ENCODE measurements around the gene HELZ.

GRCh38 chr17:67054608-67055007, 190.4 kb downstream of the HELZ start:
- TF ChIP-seq CTCF (IDR thresholded peaks at IDR 0.05; ENCODE audit: control extremely low read depth in 1 of 3, insufficient read depth in 1 of 3, low read depth in 1 of 3, low read length in 3 of 3) (no peak), SIRT6 (IDR thresholded peaks at IDR 0.05; ENCODE audit: low read length) (no peak), JUND (IDR thresholded peaks at IDR 0.05; ENCODE audit: low read length) (no peak), EZH2 (IDR thresholded peaks at IDR 0.05; ENCODE audit: low read depth, low read length, severe bottlenecking) (no peak), MAX (IDR thresholded peaks at IDR 0.05) (no peak), BRCA1 (IDR thresholded peaks at IDR 0.05; ENCODE audit: low read depth, low read length) (no peak), SIN3A (conservative IDR thresholded peaks at IDR 0.05 in 1 of 2, IDR thresholded peaks at IDR 0.05 in 1 of 2; ENCODE audit: low read depth in 1 of 2, low read length in 2 of 2) (no peak)
